Stimulated activated naive B cell treated with anti-CD40 and anti-IgM and Interleukin-4, amounts not matched to agents 10 μg/mL and 1 μg/mL and 100 μg/mL, for 72 hours (primary cell): Measurements from ENCODE around the gene CCDC157.
A peak's percentile ranks its signal among the peaks of the same experiment; 100 is the strongest.

ENCODE experiments used
- ATAC-seq, 2 donors: fragments of 150-1000 bp; cut with Tn5 transposase; replicated peaks; 2 replicates each; pipeline ENCODE4 v1.10.0; 2021; ENCODE audit warnings: moderate library complexity in 1 of 2
- DNase-seq: peaks from one replicate; pipeline ENCODE4 v3.0.0; 2021
- H3K27ac Mint-ChIP-seq: one replicate; pipeline ENCODE4 v1.8.0; 2022; ENCODE audit warnings: mild to moderate bottlenecking, mixed read lengths
- H3K27me3 Mint-ChIP-seq, 2 donors: one replicate each; pipeline ENCODE4 v1.8.0; 2022; ENCODE audit warnings: mixed read lengths in 2 of 2
- H3K36me3 Mint-ChIP-seq, 2 donors: one replicate each; pipeline ENCODE4 v1.8.0; 2022; ENCODE audit warnings: mixed read lengths in 2 of 2, mild to moderate bottlenecking in 1 of 2
- H3K4me1 Mint-ChIP-seq, 2 donors: one replicate each; pipeline ENCODE4 v1.8.0; 2022; ENCODE audit warnings: mixed read lengths in 2 of 2, mild to moderate bottlenecking in 1 of 2
- H3K4me3 Mint-ChIP-seq, 2 donors: one replicate each; pipeline ENCODE4 v1.8.0; 2022; ENCODE audit warnings: mild to moderate bottlenecking in 2 of 2, mixed read lengths in 2 of 2, moderate library complexity in 1 of 2
- H3K9me3 Mint-ChIP-seq, 2 donors: one replicate each; pipeline ENCODE4 v1.8.0; 2022; ENCODE audit warnings: mixed read lengths in 2 of 2, mild to moderate bottlenecking in 1 of 2

The CCDC157 gene

DNA sequence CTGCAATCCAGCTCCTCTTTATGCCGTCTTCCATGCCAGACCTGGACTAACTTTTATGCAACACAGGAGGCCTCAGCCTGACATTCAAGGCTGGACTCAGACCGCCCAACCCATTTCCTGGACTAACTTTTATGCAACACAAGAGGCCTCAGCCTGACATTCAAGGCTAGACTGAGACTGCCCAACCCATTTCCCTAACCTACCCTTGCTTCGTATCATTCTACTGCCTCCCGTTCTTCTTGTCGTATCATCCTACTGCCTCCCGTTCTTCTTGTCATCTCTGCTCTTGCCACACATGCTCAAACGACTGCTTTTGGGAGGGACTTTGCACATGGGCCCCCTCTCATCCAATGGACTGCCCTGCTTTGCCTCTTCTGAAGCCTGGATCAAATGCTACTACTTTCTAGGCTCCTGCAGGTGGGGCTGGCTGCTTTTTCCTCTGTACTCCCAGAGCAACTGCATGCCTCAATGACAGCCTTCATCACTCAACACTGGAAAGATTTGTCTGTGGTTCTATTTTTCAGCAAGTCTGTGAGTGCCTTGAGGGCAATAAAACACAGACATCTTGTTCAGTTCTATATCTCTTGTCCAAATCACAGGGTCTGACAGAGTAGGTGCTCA, 37.9 kb upstream of the CCDC157 start:
- ATAC-seq: no peak

DNA sequence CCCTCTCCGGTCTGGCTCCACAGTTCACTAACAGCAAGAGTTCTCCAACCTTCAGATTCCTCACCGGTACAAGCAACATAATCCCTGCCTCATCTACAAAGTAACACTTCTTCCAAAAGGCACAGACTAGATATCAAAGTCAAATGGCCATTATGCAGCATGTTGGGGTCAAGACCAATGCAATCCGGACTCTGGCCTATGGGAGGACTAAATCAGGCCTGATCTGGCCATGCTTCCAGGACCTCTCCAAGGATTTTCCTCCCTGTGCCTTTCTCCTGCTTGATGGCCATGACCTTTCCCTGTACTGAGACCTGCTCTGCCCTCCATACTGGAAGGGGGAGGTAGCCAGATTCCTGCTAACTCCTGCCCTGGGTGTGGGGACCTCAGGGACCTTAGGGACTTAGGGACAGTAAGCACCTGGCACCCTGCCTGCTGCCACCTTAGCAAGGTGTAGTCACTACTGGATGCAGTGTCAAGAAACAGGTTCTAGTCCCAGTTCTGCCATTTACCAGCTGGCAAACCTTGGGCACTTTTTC, 36.7 kb upstream of the CCDC157 start:
- no peak for ATAC-seq
- no peak for DNase-seq
- Mint-ChIP-seq H3K4me1 (peaks cover 68 to 88% of the 10 kb centered on the region in 2 donors), H3K9me3 (no peaks in the 10 kb centered on the region), H3K27me3 (no peaks in the 10 kb centered on the region), H3K36me3 (peaks cover 33 to 57% of the 10 kb centered on the region in 2 donors), H3K4me3 (no peak overlapping the region), H3K27ac (no peak overlapping the region)

More for the DNA sequence above, 37.9 kb upstream of the CCDC157 start:
- DNase-seq: no peak
- peaks cover 68 to 88% of the 10 kb centered on the region in 2 donors for H3K4me1 Mint-ChIP-seq
- H3K27me3 Mint-ChIP-seq: no peaks in the 10 kb centered on the region
- peaks cover 32 to 62% of the 10 kb centered on the region in 2 donors for H3K36me3 Mint-ChIP-seq
- H3K4me3 Mint-ChIP-seq: peak overlapping the region in 1 of 2 donors; percentile 33
- H3K27ac Mint-ChIP-seq: no peak overlapping the region
- no peaks in the 10 kb centered on the region for H3K9me3 Mint-ChIP-seq

DNA sequence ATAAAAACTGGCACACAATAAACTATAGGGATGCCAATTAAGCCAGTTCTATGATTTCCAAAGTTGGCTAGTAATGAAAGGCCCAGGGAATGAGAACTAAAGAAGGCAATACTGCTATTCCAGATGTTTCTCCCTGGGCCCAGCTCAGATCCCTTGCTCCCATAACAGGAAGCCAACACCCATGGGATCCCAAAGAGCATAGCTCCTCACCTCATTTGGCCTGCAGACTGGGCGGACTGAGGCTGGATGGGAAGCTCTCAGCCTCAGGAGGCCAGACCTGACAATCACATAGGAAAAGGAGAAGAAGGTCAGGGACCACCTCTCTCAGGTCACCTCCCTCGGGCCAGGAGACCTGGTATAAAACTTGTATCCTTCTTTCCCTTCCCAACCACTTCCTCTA, 35.3 kb upstream of the CCDC157 start:
- no peak overlapping the region for H3K27ac Mint-ChIP-seq
- no peak overlapping the region for H3K4me3 Mint-ChIP-seq
- ATAC-seq: no peak
- H3K9me3 Mint-ChIP-seq: no peaks in the 10 kb centered on the region
- peaks cover 65 to 87% of the 10 kb centered on the region in 2 donors for H3K4me1 Mint-ChIP-seq
- peaks cover 31 to 51% of the 10 kb centered on the region in 2 donors for H3K36me3 Mint-ChIP-seq
- DNase-seq: no peak
- no peaks in the 10 kb centered on the region for H3K27me3 Mint-ChIP-seq

DNA sequence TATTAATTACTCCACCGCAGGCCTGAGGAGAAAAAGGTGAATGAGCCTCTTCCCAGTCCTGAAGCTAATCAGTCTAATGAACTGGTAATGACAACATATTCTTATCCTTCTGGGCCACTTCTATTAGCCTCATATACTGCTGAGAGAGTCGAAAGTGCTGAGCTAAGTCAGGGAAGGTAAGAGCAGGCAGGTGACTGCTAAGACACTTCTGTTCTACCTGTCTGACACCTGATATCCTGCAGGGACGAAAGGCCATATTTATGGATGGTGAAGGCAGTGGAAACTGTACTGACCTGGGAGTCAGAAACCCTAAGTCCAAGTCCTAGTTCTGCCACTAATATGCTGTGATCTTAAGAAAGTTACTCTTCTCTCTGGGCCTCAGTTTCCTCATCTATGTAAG, 33.6 kb upstream of the CCDC157 start:
- H3K4me1 Mint-ChIP-seq: peaks cover 63 to 86% of the 10 kb centered on the region in 2 donors
- no peaks in the 10 kb centered on the region for H3K9me3 Mint-ChIP-seq
- H3K4me3 Mint-ChIP-seq: no peak overlapping the region
- H3K36me3 Mint-ChIP-seq: peaks cover 28 to 43% of the 10 kb centered on the region in 2 donors
- no peaks in the 10 kb centered on the region for H3K27me3 Mint-ChIP-seq
- H3K27ac Mint-ChIP-seq: no peak overlapping the region
- DNase-seq (no peak), ATAC-seq (no peak)

DNA sequence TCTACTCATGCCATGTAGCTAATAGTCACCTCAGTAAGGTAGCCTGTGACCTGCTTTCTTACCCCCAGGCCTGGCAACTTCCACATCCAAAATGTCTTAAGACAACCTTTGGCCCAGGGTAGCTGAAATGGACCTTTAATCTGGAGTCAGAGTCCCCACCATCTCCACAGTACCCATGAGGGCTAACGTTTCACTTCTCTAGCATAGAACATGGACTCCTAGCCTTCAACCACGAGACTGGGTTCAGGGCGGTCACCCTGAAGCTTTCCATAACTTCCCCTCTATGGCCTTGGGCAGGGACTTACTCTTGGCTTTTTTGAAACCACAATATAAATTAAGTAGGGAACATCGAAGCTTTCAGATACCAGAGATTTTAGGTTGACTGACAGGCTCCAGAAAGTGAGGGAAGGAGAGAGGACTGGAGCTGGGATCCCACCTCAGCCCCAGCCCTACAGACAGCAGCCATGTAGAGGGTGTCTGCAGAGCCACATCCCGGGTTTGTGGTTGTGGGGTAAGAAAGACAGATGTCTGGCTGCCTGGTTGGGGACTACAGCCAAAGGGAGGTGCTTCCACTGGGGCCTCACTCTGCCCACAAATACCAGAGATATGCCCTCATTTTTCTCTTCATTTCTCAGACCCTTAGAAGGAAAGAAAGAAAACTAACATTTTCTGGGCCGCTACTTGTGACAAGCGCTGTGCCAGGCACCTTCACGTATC, 32.6 kb upstream of the CCDC157 start:
- H3K36me3 Mint-ChIP-seq: peaks cover 21 to 34% of the 10 kb centered on the region in 2 donors
- H3K4me1 Mint-ChIP-seq: peaks cover 54 to 83% of the 10 kb centered on the region in 2 donors

DNA sequence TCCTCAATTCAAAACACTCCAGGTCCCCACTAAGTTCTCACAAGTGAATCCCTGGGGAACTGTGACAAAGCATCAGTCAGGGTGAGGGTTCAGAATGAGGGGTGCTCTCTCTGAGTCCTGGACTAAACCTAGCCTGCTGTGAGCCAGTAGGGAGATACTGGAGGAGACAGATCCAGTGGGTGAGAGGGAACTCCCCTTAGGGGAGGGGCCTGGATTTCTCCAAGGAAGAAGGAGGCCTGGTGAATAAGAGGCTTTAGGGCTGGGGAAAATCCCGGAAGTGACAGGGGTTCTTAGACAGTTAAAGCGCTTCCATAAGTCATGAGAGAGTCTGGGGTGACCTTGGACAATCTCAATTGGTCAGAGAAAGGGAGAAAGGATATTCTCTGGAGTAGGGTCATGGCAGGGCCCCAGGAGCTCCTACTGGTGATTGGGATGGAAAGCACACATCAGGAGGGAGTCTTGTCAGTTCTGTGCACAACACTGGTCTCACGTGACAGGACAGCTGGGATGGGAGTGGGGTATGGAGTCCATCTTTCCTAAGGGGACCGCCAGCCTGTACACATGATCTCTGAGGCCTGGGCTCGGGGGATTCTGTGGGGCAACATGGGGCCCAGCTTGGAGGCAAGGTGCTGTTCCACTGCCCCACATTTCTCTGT, 31.6 kb upstream of the CCDC157 start:
- ATAC-seq (no peak), DNase-seq (no peak)
- H3K27ac Mint-ChIP-seq: peak overlapping the region; percentile 59
- peaks cover 16 to 30% of the 10 kb centered on the region in 2 donors for H3K36me3 Mint-ChIP-seq
- H3K4me3 Mint-ChIP-seq: peak overlapping the region; percentile 91 to 92
- no peaks in the 10 kb centered on the region for H3K9me3 Mint-ChIP-seq
- H3K27me3 Mint-ChIP-seq: no peaks in the 10 kb centered on the region
- H3K4me1 Mint-ChIP-seq: peaks cover 45 to 73% of the 10 kb centered on the region in 2 donors

More for the DNA sequence above, 32.6 kb upstream of the CCDC157 start:
- Mint-ChIP-seq H3K27me3 (no peaks in the 10 kb centered on the region), H3K9me3 (no peaks in the 10 kb centered on the region), H3K4me3 (peak overlapping the region; percentile 51 to 53), H3K27ac (no peak overlapping the region)
- DNase-seq (no peak), ATAC-seq (no peak)

DNA sequence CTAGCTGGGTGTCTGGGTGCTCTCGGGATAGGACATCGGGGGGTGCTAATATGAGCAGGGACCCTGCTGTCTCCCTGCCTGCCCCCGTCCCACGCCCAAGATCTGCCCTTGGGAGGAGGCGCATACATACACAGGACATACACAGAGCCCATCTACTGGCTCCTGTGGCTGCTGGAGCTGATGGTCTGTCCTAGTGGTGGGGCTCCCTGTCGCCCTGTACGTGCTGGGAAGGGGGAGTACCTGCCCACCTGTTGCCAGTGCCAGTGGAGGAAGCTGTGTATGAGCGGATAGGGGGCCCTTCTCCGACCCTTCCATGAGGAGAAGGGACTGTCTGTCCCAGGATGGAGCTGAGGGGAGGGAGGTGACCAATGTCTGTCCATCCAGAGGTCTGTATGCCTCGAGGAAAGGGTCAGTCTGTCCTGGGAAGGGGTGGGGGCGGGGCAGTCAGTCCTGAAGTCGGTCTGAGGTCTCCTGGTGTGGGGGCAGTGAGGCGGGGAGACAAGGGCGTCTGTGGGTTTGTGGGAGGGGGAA, 31.0 kb upstream of the CCDC157 start:
- Mint-ChIP-seq H3K9me3 (no peaks in the 10 kb centered on the region), H3K4me1 (peaks cover 41 to 67% of the 10 kb centered on the region in 2 donors), H3K36me3 (peaks cover 18 to 30% of the 10 kb centered on the region in 2 donors), H3K27ac (peak overlapping the region; percentile 89), H3K27me3 (no peaks in the 10 kb centered on the region), H3K4me3 (peak overlapping the region; percentile 91 to 92)
- DNase-seq (no peak), ATAC-seq (no peak)

DNA sequence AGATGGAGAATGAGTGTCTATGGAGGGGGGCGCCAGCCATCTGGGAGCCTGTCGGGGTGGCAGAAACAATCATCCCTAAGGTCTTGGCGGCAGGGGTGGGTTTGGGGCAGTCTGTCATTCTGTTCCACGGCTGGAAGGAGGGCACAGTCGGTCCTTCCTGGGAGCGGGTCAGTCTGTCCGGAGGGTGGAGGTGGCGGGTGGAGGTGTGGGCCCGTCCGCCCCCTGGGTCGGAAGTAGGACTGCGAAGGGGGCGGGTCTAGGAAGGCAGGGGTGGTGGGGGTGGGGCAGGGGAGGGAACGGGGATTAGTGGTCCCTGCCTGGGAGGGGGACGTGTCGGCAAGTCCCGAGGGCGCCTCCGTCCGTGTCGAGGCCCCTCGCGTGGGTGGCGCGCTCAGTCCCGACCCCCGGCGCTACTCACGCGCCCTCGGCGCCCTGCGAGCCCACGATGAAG, 30.5 kb upstream of the CCDC157 start:
- peak; percentile 39 to 40 for ATAC-seq
- Mint-ChIP-seq H3K27me3 (no peaks in the 10 kb centered on the region), H3K36me3 (peaks cover 19 to 27% of the 10 kb centered on the region in 2 donors), H3K9me3 (no peaks in the 10 kb centered on the region), H3K4me1 (peaks cover 39 to 62% of the 10 kb centered on the region in 2 donors), H3K27ac (peak overlapping the region; percentile 89), H3K4me3 (peak overlapping the region; percentile 91 to 92)
- no peak for DNase-seq

DNA sequence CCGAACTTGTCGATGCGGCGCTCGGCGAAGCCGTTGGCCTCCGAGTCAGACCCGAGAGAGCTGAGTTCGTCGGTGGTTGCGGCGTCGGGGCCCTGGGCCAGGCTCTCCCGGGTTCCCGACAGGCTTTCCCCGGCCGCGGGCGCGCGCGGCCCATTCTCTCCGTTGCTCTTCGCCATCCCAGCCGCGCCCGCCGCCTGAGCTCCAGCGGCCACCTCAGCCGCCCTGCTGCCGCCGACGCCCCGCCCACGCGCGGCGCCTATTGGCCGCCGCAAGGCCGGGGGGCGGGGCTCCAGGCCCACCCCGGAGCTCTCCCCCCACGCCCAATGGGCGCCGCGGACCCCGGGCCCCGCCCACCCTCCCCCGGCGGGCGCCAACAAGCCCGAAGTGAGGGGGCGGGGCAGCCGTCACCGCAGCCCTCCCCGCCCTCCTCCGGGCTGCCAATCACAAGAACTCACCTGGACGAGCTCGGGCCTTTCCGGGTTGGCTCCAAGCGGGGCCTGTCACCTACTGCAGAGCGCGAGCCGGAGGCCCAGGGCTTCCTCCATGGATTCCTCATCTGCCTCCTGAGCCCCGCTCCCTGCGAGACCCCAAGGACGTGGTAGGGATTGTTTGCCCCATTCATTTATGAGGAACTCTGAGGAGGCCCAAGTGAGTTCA, 30.0 kb upstream of the CCDC157 start, which contains the start of gene TBC1D10A:
Gene TBC1D10A (minus strand): TSS at position 236 of the 657 bp plus-strand sequence. CDS start 60 bp downstream, at position 176.
- Mint-ChIP-seq H3K36me3 (peaks cover 19 to 28% of the 10 kb centered on the region in 2 donors), H3K4me1 (peaks cover 35 to 57% of the 10 kb centered on the region in 2 donors), H3K4me3 (peak within 1 kb of the TSS; percentile 91 to 92), H3K27me3 (no peaks in the 10 kb centered on the region), H3K9me3 (no peaks in the 10 kb centered on the region), H3K27ac (peak within 1 kb of the TSS; percentile 94)
- DNase-seq (peak; percentile 88), ATAC-seq (peak; percentile 92 to 93)

DNA sequence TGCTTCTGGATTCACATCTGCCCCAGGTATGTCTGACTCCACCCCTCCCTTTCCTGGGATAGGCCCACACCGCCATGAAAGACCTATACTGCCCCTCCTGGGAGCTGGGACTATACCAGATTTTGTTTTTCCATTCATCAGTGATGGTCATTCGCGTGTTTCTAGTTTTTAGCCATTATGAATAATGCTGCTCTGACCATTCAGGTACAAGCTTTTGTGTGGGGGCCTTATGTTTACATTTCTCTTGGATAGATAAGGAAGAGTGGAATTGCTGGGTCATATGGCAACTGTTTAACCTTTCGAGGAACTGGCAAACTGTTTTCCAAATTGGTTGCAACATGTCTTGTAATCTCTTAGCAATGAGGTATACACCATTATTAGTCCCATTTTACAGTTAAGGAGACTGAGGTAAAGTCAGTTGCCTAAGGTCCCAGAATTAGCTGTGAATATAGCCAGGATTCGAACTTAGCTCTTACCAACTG, 28.9 kb upstream of the CCDC157 start:
- DNase-seq (no peak), ATAC-seq (no peak)
- Mint-ChIP-seq H3K36me3 (peaks cover 19 to 29% of the 10 kb centered on the region in 2 donors), H3K4me1 (peaks cover 35 to 51% of the 10 kb centered on the region in 2 donors), H3K27me3 (no peaks in the 10 kb centered on the region), H3K27ac (peak overlapping the region; percentile 94), H3K9me3 (no peaks in the 10 kb centered on the region), H3K4me3 (peak overlapping the region; percentile 89 to 92)

DNA sequence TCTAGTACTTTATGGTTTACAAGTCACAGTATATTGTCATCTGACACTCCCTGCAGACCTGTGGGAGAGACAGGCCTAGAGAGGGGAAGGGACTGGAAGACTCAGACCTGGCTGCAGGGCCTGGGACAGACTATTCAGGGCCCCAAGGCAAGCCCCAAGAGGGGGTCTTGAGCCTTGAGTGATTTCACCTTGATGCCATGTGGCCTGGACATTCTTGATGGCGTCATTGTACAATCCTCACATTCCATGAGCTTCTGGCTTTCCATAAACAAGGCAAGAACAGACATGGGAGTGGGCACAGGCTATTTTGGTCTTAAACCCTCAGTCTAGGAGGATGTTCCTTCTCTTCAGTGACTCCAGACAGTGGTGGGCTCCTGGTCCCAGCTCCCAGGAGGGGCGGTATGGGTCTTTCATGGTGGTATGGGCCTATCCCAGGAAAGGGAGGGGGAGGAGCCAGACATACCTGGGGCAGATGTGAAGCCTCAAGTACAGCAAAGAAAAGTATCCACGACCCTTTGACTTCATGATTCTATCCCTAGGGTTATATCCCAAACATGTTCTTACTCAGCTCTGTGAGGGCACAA, 28.2 kb upstream of the CCDC157 start:
- no peaks in the 10 kb centered on the region for H3K27me3 Mint-ChIP-seq
- H3K4me1 Mint-ChIP-seq: peaks cover 29 to 44% of the 10 kb centered on the region in 2 donors
- H3K4me3 Mint-ChIP-seq: no peak overlapping the region
- ATAC-seq: no peak
- DNase-seq: no peak
- H3K36me3 Mint-ChIP-seq: peaks cover 19 to 29% of the 10 kb centered on the region in 2 donors
- no peaks in the 10 kb centered on the region for H3K9me3 Mint-ChIP-seq
- H3K27ac Mint-ChIP-seq: peak overlapping the region; percentile 57

DNA sequence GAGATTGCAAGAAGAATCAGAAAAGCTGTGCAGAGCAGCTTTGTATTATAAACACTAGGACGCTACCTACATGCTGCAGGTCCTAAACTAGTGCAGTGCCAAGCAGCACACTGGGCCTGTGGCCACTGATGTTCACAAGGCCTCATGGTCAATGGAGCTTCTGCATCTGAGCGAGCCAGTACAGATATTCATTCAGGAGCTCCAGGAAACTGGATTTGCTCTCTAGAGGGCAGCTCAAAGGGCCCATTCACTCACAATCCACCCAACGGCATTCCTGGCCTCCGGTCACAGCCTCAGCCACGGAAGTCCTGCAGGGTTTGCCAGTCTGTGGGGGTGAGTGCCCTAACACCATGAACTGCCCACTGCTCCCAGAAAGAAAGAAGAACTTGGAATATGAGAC, 24.3 kb upstream of the CCDC157 start:
- Mint-ChIP-seq H3K4me1 (peaks cover 25 to 41% of the 10 kb centered on the region in 2 donors), H3K9me3 (no peaks in the 10 kb centered on the region), H3K27me3 (no peaks in the 10 kb centered on the region), H3K27ac (no peak overlapping the region), H3K36me3 (peaks cover 45 to 57% of the 10 kb centered on the region in 2 donors), H3K4me3 (no peak overlapping the region)
- DNase-seq: no peak
- no peak for ATAC-seq

DNA sequence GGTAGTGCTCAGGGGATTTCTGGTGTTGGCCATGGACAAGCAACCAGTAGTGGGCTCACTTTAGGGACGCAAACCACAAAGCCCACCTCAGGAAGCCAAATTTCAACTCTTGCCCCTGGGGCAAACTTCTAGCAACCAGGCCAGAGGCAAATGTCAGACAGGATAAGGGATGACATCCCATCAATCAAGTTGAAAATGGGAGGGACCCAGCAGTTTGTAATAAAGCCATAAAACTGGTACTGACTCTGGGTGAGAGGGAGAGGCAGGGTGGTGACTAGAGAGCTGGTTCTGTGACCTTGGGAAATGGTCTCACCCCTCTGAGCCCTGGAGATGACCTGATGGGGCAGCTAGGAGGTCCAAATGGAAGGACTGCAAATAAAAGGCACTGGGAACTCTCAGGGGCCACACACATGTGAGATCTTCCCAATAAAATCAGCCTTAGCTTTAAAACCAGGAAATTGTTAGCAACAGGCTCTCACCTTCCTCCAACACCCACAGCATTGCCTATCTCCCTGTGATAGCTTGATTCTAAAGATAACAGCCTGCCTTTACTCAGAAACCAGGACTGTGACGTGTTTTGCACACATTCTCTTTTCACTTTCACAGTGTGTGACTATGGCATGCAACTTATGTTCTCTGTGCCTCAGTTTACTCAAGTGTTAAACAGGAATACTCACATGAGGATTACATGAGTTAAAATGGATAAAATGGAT, 23.7 kb upstream of the CCDC157 start:
- Mint-ChIP-seq H3K27ac (peak overlapping the region; percentile 14), H3K27me3 (no peaks in the 10 kb centered on the region), H3K36me3 (peaks cover 51 to 63% of the 10 kb centered on the region in 2 donors), H3K4me3 (no peak overlapping the region), H3K9me3 (no peaks in the 10 kb centered on the region), H3K4me1 (peaks cover 21 to 39% of the 10 kb centered on the region in 2 donors)
- DNase-seq (no peak), ATAC-seq (no peak)
